GM23248 (cell line): ENCODE measurements around the gene PTPRD.

Source experiments
- EZH2 ChIP-seq: fragments of 200-600 bp; sonication (generic); IDR thresholded peaks from 2 replicates; pipeline ENCODE4 v1.6.1; 2018; ENCODE audit warnings: antibody characterized with exemption, mild to moderate bottlenecking; ENCODE audit not compliant: insufficient read depth, poor library complexity, severe bottlenecking
- EZH2phosphoT487 ChIP-seq: fragments of 200-600 bp; sonication (generic); IDR thresholded peaks from 2 replicates; pipeline ENCODE4 v1.6.1; 2018; ENCODE audit warnings: antibody characterized with exemption, moderate library complexity, mild to moderate bottlenecking, low read depth; ENCODE audit not compliant: insufficient read depth

GRCh38 chr9:8693464-8693863 is 1919.3 kb downstream of the PTPRD start:
- TF ChIP-seq EZH2 (no peak), EZH2phosphoT487 (no peak)
